ENCODE measurements around the gene SIL1.

SIL1 gene

GRCh38 chr5:139190125-139190524, 8.0 kb downstream of the SIL1 start:
- DNase-seq (ENCODE audit: low read depth in 2 of 2), result peak; percentile 87 to 91
- TF ChIP-seq CTCF (IDR thresholded peaks at IDR 0.05; ENCODE audit: low read depth, low read length), result no peak
- no peak overlapping the region for H3K4me3 ChIP-seq (replicated peaks in 1 of 2; ENCODE audit: low read depth in 2 of 2, low read length in 2 of 2)

- TF ChIP-seq CTCF (IDR thresholded peaks at IDR 0.05; ENCODE audit: low read depth, low read length), result no peak
- DNase-seq (ENCODE audit: low read depth in 2 of 2), result no peak
- no peak overlapping the region for H3K4me3 ChIP-seq (replicated peaks in 1 of 2; ENCODE audit: low read depth in 2 of 2, low read length in 2 of 2)
Observed at GRCh38 chr5:139188558-139189270, 9.5 kb downstream of the SIL1 start.

- DNase-seq (ENCODE audit: low read depth in 2 of 2), result peak in 1 of 2 donors; percentile 35
- H3K4me3 ChIP-seq (replicated peaks in 1 of 2; ENCODE audit: low read depth in 2 of 2, low read length in 2 of 2), result no peak overlapping the region
- no peak for TF ChIP-seq CTCF (IDR thresholded peaks at IDR 0.05; ENCODE audit: low read depth, low read length)
Observed at GRCh38 chr5:139186752-139187326, 11.3 kb downstream of the SIL1 start.

GRCh38 chr5:139186261-139186660, 11.9 kb downstream of the SIL1 start:
- TF ChIP-seq CTCF (IDR thresholded peaks at IDR 0.05; ENCODE audit: low read depth, low read length), result no peak
- DNase-seq (ENCODE audit: low read depth in 2 of 2), result peak; percentile 16 to 57
- H3K4me3 ChIP-seq (replicated peaks in 1 of 2; ENCODE audit: low read depth in 2 of 2, low read length in 2 of 2), result no peak overlapping the region

GRCh38 chr5:139185589-139185988, 12.6 kb downstream of the SIL1 start:
- H3K4me3 ChIP-seq (replicated peaks in 1 of 2; ENCODE audit: low read depth in 2 of 2, low read length in 2 of 2), result no peak overlapping the region
- no peak for DNase-seq (ENCODE audit: low read depth in 2 of 2)
- TF ChIP-seq CTCF (IDR thresholded peaks at IDR 0.05; ENCODE audit: low read depth, low read length), result no peak

GRCh38 chr5:139183502-139183901, 14.7 kb downstream of the SIL1 start:
- no peak overlapping the region for H3K4me3 ChIP-seq (replicated peaks in 1 of 2; ENCODE audit: low read depth in 2 of 2, low read length in 2 of 2)
- no peak for TF ChIP-seq CTCF (IDR thresholded peaks at IDR 0.05; ENCODE audit: low read depth, low read length)
- no peak for DNase-seq (ENCODE audit: low read depth in 2 of 2)
